ENCODE results near the gene CSN1S1. TPM values are rescaled to one million over a fixed set of nuclear protein-coding genes. Genes with fewer than 3 reads are reported as not detected.
"Not testable (repeated sequence)": the region's sequence is repeated elsewhere in the genome, so short reads cannot be mapped to it uniquely, and the experiment has no call there.

The CSN1S1 gene
- total and polyA plus RNA-seq, 2 of the 13 experiments (the other 11 are each of a cell fraction or from before 2014, with no cell fraction given), result not detected

- no peak for TF ChIP-seq RERE (CRISPR knock-in tag; IDR thresholded peaks at IDR 0.05; ENCODE audit: low read depth)
Measured at GRCh38 chr4:69920874-69921273, 10.0 kb upstream of the CSN1S1 start (continued).

DNA sequence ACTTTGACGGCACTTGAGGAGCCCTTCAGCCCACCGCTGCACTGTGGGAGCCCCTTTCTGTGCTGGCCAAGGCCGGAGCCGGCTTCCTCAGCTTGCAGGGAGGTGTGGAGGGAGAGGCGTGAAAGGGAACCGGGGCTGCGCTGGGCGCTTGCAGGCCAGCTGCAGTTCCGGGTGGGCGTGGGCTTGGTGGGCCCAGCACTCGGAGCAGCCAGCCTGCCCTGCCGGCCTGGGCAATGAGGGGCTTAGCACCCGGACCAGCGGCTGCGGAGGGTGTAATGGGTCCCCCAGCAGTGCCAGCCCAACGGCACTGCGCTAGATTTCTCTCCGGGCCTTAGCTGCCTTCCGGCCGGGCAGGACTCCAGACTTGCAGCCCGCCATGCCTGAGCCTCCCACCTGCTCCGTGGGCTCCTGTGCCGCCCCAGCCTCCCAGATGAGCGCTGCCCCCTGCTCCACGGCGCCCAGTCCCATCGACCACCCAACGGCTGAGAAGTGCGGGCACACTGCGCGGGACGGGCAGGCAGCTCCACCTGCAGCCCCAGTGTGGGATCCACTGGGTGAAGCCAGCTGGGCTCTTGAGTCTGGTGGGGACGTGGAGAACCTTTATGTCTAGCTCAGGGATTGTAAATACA is 7.0 kb upstream of the CSN1S1 start:
- in situ Hi-C loops (cut with HindIII; ENCODE audit: extremely low pct_ligation_motif_present, low pct_unique_long_range_greater_than_20kb); BruUV-seq (replicated peaks); H2AFZ ChIP-seq (ENCODE audit: low read length); FAIRE-seq; H3K79me2 ChIP-seq (ENCODE audit: insufficient read depth, low read length); ATAC-seq; CTCF ChIA-PET (ENCODE audit: low intra/inter-chr PET ratio, low total read pairs); H3K9me3 ChIP-seq (ENCODE audit: low read length); H3K4me1 ChIP-seq (ENCODE audit: insufficient read depth, low read length); H3K27ac ChIP-seq (ENCODE audit: extremely low read length, insufficient read depth, low read length); POLR2A ChIA-PET; DNase-seq (ENCODE audit: low spot score); H4K20me1 ChIP-seq (ENCODE audit: insufficient read depth, low read length); H3K27me3 ChIP-seq (ENCODE audit: control insufficient read depth in 1 of 2, insufficient read depth in 2 of 2, low read length in 2 of 2); H3K36me3 ChIP-seq (replicated peaks in 1 of 2; ENCODE audit: control insufficient read depth in 1 of 2, insufficient read depth in 2 of 2, low read length in 2 of 2); H3K4me2 ChIP-seq (ENCODE audit: low read depth, low read length); H3K9ac ChIP-seq (ENCODE audit: insufficient read depth, low read depth, low read length); H3K4me3 ChIP-seq (replicated peaks in 1 of 3; ENCODE audit: insufficient read depth in 1 of 3, low read depth in 2 of 3, low read length in 3 of 3); intact Hi-C loops (cut with micrococcal nuclease; ENCODE audit: unreplicated experiment): not testable (repeated sequence)
- WGBS (ENCODE audit: low lambda C conversion rate), result 93% methylated on average over 18 of the region's 33 CpGs

All from HepG2 (cell line).